HG02610 (cell line): ENCODE data around the gene FMN1.

Source experiments
- ATAC-seq: cut with Tn5 transposase; IDR thresholded peaks from one replicate; pipeline ENCODE4 v1.9.1; 2021; ENCODE audit warnings: mild to moderate bottlenecking, moderate library complexity; ENCODE audit not compliant: unreplicated experiment

The FMN1 gene

DNA sequence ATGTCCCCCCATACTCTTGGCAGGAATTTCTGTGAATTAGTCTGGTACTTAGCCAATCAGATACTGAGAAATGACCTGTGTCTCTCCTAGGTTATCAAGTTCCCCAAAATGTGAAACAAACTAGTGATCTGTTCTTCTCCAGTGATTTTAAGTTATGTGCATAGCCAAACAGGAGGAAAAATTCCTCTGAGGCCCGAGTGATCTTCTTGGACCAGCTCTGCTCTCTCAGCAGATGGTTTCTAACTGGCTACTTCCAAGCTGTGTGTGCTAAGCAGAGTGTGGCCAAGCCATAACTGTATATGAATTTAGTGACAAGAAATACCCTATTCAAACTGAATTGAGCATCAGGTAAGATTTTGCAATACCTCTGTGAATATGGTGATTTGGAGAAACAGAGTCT lies 387.2 kb downstream of the FMN1 start:
- no peak for ATAC-seq

DNA sequence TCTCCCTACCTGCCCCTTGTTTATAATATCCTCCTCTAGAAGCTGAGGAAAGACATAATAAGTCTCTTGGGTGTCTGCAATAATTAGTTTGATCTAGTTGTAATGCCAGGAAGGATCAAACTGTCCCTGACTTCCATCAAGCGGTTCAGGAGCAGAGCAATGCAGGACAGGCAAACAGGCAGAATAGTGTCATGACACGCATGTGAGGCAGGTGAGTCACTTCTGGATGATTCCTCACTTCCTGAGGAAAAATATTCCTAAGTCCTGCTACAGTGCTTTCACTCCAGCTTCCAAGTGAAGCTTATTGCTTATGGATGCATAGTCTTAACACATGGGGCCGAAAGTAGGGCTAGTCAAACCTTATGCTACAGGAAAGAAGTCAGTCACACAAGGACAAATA lies 390.9 kb downstream of the FMN1 start:
- no peak for ATAC-seq

DNA sequence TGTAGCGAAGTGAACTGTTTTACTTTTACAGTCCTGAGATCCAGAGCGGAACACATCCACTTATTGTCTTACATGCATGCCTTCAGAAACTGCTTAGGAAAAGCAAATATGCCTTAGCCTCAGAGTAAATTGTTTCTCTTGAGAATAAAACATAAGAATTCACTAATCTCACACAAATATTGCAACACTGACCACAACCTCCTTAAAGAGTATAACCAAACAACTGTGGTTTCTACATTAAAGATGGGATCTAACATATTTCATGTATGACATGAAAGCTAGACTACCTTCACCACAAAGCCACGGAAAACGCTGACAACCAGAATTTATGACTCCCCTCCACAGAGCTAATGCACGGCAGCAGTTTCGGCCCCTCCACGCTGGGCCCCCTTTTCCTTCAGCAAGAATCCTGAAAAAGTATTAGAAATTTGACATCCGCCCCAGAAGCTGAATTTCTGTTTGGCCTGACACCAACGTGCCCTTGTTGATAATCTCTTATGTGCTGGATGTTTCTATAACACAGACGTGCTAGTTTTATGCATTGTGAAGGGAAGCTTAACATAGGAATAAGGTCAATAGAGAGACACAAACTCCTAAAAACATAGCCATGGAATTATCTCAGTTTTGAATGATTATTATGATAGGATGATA lies 392.1 kb downstream of the FMN1 start:
- no peak for ATAC-seq

DNA sequence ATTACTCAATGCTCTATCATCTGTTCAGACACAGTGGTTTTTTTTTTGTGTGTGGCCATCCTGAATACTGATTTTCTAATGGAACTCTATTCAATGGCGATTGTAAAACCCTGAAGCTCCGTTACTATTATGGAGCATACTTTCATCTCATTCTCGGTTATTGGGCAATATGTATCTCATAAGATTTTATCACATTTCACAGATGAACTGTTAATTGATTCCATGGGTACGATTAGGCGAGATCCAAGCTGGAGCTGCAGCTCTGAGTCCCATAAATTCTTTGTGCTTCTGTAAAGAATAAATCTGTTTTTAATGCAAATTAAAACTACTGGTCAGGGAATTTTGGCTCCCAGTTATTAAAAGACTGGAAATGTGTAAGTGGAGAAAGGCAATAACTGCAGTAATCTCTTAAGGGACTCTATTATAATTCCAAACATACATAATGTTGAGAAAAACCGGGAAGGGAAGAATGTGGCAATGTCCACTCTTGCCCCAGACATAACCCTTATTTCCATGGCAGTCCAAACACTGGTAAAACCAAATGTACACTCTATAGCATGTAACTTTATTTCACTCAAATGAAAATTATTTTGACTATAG lies 394.5 kb downstream of the FMN1 start:
- ATAC-seq = no peak

DNA sequence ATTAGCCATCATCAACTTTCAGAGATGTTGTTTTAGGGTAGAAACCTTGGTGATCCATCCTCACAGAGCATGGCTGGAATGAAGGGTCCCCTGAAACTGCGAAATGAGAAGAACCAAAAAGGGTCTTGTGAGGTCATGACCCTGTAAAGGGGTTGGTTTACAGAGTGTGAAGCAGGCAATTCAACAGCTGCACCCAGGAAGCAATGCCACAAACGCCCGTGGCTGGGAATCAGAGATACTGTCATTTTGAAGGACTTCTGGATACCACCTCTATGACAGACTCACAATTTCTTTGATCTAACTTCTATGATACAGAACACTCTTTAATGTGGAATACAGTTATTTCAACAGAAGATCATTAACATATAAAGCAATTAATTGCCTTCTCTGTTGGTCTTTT lies 397.7 kb downstream of the FMN1 start:
- no peak for ATAC-seq

DNA sequence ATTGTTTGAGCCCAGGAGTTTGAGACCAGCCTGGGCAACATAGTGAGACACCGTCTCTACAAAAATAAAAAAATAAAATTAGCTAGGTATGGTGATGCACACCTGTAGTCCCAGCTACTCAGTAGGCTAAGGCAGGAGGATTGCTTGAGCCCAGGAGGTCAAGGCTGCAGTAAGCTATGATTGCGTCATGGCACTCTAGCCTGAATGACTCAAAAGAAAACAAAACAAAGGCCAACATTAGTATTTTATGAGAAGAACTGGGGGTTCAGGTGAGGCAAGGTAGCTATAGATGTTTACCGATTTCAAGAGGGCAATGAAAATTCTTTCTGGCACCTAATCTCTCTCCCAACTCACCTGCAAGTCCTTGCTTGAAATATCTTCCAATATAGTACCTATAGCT lies 399.5 kb downstream of the FMN1 start:
- no peak for ATAC-seq

DNA sequence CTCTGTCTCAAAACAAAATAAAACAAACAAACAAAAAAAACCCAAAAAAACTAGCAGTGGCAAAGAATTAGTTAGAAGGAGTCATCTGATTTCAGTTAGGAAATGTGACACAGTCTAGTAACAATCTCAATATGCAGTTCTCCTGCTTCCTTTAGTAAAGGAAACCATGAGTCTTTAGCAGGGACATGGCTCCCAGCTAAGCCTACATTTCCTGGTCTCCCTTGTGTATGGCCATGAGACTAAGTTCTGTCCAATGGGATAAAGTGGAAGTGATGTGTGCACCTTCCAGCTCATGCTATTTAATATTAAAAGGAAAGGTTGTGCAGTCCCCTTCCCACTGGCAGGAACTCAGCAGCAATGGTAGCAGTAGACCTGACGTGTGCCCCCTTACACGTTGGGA lies 402.1 kb downstream of the FMN1 start:
- no peak for ATAC-seq

DNA sequence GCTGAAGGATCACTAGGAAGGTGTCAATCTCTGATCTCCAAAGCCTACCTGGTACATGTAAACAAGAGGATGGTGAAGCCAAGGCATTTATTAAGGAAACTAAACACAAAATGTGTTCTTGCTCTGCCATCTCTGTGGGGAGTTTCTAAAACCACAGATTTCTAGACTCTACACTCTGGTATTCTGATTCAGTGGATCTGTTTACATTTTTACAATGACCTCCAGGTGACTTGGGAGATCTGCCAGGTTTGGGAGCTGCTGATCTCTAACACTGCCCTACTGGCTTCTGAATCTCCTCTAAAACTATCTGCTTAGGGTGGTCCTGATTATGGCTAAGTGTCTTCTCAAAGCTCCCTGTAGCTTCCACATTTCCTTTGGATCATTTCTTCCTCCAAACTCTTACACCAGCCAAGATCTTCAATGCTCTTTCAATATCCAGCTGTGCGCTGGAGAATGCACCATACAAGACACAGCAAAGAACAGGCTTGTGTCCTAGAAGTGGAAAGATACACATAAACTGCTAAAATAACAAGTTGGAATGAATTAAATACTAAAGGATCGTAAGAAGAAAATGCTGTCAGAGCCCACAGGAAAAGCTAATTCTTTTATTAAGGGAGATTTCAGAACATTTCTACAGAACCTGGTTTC lies 404.0 kb downstream of the FMN1 start:
- ATAC-seq = no peak

DNA sequence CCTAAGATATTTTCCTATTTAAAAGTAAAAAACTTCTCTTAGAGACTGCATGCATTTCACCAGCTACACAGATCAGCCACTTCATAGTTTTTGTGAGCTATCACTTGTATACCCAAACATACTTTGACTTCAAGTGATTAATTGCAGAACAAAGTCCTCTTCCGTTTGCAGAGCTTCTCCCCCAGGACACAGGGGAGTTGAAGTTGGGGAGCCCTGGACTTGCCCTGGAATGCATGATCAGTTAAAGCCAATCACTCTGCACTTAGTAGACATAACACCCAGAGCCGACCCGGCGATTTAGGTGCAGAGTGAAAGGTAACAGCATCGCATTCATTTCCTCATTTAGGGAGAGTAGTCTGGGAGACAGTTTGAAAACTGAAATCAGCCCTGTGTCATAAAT lies 406.6 kb downstream of the FMN1 start:
- ATAC-seq = no peak

DNA sequence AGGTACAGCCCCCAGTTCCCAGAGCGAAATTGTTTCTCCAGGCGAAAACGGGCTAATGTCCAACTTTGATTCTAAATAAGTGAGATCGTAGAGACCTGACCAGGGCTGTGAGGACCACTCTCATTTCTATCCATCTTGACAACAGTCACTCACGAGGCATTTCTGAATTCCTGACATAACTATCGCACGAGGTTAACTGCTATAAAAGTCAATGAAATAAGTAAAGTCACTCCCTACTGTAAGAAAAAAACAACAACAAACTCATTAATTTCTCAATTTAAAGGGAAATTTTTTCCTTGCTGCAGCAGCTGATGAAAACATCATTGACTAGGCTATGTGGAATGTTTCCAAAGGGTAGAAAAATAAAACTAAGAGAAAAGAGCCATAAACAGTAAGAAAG lies 407.6 kb downstream of the FMN1 start:
- no peak for ATAC-seq

DNA sequence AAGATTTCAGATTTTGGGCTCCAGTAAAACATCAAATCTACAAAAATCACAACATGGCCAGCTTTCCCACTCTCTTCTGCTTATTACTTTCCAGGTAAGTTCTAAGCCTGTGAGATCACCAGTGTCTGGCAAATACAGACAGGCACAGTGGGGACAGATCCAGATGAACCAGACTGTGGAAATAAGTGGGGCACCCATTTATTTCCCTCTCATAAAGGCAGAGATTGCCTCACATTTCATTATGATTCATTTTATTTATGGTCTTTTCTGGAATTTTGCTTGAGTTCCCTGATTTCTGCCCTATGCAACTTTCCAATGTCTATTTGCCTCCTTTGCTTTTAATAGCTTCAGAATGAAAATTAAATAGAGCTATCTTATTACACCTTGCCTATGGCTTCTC lies 409.9 kb downstream of the FMN1 start:
- no peak for ATAC-seq

DNA sequence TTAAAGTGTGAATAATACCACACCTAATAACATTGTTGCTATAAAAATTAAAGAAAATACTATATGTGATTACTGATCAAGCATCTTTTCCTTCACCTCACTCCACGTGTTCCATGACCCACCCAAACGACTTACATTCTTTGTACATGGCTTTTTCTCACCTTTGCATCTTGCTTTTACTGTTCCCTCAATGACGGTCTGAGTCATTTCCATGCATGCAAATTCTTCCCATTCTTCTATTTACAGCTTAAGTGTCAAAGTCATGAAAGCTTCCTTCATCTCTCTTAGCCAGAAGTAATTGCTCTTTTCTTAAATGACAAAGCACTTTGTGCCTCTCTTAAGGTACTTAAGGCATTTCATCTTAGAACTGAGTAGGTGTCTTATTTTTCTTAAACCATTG lies 412.7 kb downstream of the FMN1 start:
- no peak for ATAC-seq

DNA sequence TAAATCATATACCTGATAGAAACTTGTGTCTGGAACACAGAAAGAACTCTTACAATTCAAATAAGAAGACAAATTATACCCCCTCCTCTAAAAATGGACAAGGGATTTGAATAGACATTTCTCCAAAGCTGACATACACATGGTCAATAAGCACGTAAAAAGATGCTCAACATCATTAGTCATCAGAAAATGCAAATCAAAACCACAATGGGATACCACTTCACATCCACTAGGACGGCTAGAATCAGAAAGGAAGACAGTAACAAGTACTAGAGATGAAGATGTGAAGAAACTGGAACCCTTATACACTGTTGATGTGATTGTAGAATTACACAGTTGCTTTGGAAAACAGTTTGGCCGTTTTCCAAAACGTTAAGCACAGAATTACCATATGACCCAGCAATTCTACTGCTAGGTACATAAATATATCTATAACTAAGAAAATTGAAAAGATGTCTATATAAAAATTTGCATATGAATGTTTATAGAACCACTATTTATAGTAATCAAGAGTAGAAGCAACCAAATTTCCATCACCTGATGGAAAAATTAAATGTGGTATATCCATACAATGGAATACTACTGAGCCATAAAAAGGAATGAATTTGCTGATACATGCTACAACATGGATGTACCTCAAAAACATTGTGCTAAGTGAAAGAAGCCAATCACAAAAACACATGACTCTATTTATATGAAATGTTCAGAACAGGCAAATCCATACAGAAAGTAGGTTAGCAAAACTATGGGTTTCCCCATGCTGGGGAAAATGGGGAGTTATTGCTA lies 415.9 kb downstream of the FMN1 start:
- ATAC-seq = no peak

DNA sequence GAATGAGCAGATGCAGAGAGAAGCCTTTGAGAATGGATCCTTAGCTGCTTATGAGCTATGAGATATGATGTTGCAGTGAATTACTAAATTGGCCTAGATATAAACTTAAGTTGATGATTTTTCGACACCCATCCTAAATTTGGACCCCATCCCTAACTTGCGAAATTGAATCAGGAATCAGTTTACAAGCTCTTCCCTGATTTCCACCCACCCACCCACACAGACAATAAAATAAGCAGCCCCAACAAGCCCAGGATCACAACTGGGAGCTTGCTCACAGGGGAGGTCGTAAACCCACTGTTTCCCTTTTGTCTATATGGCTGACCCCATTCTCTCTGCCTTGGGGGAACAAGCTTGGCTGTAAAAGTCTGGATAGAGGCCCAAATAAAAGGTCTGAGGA lies 419.4 kb downstream of the FMN1 start:
- ATAC-seq = no peak

DNA sequence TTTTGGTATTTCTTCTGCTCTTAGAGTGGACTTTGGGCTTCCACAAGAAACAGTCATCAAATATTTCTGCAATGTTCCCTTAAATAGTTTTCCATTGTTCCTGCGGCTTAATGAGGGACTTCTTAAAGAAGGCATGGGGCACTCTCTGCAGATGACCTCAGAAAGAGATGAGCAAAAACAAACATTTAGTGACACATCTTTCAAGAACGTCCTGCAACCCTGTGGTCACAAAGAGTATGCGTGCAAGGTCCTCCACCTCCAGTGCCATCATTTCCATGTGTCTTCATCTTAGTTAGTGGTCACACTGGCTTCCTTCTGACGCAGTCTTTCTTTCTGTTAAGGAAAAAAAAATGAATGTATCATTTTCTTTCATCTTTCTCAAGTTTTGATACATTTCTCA lies 420.5 kb downstream of the FMN1 start:
- no peak for ATAC-seq

DNA sequence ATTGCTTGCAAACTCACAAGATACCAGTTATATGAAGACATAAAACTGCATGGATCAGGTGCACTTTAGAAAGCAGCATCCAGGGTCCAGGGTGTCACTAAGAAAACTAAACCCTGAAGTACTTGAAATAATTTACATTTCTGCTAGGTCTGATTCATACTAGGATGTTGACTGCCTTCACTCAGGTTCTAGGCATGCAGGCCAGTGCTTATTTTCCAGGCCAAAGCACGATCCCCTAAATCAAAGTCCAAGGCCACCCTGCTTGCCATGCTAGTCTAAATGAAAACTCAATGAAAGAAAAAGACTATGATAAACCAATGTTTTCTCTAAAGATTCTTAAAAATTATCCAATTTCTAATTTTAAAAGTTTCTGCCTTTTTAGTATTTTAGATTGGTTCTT lies 427.3 kb downstream of the FMN1 start:
- ATAC-seq = no peak

DNA sequence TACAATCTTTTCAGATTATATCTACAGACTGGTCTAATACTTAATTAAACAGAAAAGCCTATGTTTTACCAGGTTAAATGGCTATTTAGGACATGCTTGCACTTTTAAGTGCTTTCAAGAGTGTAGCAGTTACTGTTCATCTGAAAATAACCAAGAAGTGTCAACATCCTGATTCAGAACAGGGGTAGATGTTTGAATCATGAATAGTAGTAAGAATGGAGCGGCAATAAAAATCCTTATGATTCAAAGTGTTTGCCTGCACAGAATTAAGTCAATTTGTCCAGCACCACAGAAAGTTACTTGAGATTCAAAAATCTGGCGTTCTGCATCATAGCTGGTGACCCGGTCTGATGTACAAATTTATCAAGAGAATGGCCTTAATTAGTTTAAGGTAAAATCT lies 428.4 kb downstream of the FMN1 start:
- no peak for ATAC-seq

DNA sequence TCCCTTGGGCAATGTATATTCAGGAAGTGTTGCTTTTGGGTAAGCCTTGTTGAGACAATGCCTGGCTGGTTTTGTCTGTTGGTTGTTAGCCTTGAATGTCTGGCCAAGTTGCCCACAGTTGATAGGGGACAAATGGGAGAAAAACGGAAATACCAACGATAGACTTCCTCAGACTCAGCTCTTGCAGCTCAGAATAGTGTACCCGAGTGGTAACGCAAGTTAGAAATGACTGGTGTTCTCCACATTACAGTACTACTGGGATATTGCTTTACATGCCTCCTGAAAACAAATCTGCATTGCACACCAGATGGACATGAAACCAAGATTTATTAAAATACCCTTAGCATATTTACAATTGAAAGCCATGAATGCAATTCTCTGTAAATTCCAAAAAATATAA lies 429.3 kb downstream of the FMN1 start:
- no peak for ATAC-seq

DNA sequence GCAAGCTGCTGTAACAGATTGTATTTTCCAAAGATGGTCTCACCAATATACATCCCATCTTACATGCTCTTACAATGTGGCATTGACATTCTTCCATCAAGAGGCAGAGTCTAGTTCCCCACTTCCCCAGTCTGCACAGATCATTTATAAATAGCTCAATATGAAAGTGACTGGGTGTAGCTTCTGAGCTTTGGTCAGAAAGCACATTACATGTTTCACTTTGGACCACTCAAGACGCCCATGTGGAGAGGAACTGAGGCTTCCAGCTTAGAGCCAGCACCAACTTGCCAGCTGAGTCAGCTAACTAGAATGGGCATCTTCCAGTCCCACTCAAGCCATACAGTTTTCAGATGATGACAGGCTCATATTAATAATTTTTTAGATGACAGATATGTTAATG lies 431.2 kb downstream of the FMN1 start:
- ATAC-seq = no peak

DNA sequence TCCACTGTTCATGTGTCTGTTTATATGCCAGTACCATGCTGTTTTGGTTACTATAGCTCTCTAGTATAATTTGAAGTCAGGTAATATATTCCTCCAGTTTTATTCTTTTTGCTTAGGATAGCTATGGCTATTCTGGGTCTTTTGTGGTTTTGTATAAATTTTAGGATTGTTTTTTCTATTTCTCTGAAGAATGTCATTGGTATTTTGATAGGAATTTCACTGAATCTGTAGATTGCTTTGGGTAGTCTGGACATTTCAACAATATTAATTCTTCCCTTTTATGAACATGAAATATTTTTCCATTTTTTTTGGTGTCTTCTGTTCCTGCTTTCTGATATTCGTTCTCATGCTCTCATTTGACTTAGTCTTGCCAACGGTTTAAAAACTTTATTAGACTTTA lies 437.1 kb downstream of the FMN1 start:
- no peak for ATAC-seq

DNA sequence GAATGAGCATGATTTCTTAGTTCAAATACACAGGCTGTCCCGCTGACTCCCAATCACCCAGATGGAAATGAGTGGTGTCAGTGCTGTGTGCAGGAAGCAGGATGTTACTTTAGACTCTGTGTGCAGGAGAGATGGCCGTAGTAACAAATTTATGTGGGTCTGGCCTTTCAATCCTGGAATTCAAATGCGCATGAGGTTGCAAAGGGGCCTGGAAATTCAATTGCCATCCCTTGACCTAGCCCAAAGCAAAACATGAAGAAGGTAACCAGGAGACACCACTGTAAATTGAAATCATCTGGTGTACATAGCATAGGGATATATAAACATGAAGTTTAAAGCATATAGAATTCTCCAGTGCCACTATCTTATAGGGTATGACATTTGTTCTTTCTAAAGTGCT lies 443.5 kb downstream of the FMN1 start:
- ATAC-seq = no peak

DNA sequence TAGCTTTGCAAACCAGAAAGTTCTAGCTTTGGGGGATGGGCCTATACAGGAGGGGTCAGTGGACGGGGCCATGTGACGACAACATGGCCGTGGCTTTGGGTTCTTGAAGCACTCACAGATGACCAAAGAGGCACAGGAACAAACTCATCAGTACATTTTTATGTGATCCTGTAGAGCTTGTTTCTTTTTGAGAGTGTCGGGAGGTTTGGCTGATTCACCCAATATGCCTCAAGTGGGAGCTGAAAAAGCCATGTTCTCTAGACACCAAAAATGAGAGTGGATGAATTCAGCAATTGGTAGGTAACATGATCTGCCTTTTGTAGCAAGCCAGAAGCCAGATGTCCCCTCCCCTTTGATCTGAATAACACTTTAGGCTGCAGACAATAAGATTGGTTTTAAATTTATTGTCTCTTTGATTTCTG lies 446.6 kb downstream of the FMN1 start:
- no peak for ATAC-seq
